HG02938 (cell line): ENCODE results near the gene DOCK4.

Source experiments
- ATAC-seq: cut with Tn5 transposase; IDR thresholded peaks from one replicate; pipeline ENCODE4 v1.9.1; 2021; ENCODE audit warnings: mild to moderate bottlenecking, moderate library complexity; ENCODE audit not compliant: unreplicated experiment

DOCK4 gene

GRCh38 chr7:112115880-112116279, 90.3 kb downstream of the DOCK4 start:
- no peak for ATAC-seq

DNA sequence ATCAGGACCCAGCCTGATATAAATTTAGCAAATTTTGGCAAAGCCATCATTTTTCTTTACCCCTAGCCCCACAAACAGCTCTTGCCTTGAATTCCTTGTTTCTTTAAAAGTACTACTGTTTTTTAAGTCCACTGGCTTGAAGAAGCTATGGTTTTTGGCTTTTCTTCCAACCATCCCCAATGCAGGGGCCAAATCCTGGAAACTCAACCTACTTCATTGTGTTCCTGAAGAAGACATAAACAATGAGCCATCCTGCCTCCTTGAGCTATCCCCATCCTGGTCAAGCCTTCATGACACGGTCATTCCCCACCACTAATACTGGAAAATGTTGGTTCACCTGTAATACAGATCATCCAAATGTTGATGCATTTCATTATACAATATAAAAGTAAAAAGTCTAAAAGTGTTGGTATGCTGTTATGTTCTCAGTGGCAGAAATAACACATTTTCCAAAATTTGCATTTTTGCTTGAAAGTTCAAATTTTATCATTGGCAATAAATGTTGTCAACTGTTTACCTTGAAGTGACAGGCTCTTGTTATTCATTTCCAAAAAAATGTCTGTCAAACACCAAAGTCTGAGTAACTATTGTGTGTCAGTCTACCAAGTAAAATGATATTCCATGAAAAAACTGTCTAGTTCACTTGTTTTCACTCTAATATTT, 92.2 kb downstream of the DOCK4 start:
- ATAC-seq = no peak

GRCh38 chr7:112112822-112113255, 93.4 kb downstream of the DOCK4 start:
- no peak for ATAC-seq

DNA sequence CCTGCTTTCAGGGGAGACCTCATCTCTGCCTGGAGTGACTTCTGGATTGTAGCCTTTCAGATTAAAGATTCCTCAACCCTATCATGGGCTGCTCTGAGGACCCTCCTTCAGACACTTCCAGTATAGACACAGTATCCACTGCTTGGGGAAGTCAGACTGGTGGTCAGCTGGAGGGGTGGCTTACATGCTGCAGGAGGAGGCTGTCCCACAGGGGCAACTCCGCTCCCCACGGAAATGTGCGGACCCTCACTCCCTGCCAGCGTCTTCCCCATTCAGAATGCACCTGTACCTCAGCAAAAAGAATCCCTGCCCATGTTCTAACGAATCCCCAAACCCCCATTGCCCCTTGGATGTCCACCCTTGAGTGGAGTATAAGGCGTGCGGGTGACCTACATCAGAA, 95.5 kb downstream of the DOCK4 start:
- ATAC-seq = no peak

DNA sequence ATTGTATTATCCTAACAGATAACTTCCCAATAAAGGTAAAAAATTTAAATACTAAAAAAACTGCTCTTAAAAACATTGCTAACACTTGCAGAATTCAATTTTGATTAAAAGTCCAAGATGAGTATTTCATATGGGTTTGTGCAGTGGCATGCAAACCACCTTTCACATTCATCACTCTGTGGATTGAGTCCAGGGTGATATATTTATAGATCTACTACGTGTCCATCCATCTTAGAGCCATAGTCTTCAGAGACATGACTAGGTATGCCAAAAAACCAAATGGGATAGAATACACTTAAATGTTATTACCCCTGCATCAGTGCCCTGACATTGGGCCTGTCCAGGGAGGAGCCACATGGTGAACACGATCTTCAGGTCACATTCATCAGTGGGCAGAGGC, 96.0 kb downstream of the DOCK4 start:
- ATAC-seq = no peak

DNA sequence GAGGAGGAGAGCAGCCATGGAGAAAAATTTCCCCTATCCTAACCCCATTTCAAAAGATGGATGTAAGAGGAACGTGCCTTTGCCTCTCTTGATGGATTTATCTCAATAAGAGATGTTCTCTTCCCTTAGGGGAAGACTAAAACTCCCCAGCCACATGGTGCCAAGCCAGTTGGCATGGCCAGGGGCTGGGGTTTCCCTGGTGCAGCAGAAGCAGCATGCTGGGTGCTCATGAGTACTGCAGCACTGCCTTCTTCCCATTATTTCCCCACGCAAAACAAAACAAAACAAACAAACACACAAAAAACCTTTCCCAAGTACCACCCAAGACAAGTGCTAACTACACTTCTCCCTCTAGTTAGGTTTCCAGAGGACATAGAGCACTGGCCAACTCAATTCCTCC, 97.2 kb downstream of the DOCK4 start:
- no peak for ATAC-seq

DNA sequence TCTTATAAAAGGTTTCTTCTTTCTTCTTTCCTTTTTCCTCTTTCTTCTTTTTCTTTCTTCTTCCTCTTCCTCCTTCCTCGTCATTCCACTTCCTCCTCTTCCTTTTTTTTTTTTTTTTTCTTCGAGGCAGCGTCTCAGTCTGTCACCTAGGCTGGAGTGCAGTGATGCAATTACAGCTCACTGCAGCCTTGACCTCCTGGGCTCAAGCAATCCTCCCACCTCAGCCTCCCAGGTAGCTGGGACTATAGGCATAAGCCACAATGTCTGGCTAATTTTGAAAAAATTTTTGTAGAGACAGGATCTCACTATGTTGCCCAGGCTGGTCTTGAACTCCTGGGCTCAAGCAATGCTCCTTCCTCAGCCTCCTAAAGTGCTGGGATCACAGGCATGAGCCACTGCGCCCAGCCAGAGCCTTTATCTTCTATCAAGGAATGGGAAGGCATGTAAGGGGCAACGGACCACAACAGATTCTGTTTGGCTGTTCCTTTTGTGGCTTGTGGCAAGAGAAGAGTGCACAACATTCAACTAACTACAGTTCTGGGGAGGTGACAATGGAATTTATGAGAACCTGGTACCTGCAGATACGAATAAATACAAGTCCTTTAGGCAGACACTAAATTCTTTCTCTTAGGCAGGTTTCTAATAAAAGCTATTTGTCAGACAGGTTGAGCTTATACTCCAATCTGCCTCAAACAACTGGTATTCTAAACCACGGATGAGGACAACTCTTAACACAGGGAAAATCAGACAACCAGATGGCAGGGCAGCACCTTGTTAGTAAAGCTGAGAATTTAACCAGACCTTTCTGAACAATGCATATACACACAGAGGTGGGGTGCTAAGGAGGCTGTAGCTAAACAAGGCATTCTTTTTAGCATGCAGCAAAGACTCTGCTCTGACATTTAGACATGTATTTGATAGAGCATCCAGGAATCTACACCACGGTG, 100.3 kb downstream of the DOCK4 start:
- no peak for ATAC-seq

- no peak for ATAC-seq
Measured at GRCh38 chr7:112104120-112104519, 102.1 kb downstream of the DOCK4 start.

DNA sequence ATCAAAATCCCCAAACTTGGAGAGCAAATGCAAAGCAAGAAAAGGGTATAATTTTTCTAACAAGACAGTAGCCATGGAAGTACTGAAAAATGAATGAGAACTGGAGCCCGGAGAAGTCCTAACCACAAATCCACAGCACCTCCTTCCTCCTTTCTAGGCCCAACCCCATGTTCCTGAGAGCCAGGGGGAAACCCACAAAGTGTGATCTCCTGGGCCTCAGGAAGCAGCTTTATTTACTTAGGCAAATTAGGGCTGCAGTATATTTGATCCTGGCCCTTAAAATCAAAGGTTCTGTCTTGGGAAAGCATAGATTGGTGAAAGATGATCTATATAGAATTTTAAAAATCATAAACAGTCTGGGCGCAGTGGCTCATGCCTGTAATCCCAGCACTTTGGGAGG, 103.0 kb downstream of the DOCK4 start:
- ATAC-seq = no peak

DNA sequence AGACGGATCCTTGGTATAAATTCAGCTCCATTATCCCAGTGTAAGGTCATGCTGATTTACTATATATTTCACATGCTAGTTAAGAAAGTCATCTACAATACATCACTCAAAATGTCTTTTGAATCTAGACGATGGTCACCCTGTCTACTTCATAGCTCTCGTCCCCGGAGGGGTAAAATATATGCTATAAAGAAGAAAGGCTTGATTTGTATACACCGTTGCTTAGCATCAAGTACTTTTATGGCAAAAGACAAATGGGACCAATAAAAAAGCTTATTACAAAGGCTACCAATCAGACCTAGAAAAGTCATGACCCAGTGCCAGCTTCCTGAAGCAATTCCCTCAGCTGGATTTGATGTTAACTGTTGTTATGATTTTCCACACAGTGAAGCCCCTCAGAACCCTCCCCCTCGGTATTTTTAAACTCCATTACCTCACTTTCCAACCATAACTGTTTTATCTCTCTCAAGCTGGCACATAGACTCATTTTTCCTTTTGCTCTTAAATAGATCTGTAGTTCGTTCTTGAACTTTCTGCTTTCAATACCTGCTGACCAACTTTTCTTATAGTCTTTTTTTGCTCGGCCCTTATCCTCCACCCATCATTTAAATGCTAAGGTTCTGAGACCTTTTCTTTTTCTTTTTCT, 104.9 kb downstream of the DOCK4 start:
- no peak for ATAC-seq

GRCh38 chr7:112097524-112097923, 108.7 kb downstream of the DOCK4 start:
- no peak for ATAC-seq

DNA sequence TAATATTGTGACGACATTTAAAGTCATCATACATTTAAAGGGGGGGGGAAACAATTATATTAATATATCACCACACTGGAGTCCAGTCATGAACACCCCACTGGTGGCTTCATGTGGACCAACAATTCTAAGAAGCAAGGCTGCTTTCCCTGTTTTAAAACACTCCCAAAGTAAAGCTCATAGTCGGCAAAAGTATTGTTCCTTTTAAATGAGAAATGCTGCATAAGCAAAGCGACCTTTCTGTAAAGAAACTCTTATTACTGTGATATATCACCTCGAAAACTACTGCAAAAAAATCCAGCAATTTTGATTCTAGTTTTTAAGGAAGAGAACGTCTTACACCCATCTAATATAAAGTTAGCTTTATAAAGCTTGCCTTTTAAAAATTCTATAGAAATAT, 112.8 kb downstream of the DOCK4 start:
- ATAC-seq = no peak

DNA sequence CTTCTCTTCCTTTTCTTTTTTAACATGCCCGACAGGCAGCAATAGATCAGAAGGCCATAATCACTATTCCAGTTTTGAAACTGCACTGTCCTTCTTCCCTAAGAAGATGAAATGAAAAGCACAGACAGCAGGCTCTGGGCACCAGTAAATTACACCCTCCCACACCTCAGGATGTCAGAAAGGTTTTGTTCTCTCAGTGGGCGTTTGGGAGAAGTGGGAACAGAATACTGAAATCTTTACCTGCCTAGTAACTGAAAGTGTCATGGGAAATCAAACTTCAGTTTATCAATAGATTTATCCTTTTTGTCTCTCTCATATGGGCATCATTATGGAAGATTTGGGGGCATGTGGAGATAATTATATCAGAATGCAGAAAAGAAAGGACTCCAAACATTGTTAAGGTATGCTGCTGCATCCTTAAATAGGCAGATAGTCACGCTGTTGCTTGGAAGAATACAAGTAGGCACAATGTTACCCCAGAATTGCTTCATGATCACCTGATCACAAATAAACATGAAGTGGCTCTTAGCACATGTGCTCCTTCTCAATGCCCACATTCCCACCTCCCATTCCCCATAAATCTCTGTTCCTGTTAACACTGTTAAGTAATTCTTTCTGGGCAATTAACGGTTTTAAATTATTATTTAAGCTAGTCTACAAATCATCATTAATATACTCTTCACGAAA, 113.3 kb downstream of the DOCK4 start:
- ATAC-seq = no peak

GRCh38 chr7:112092306-112092705, 113.9 kb downstream of the DOCK4 start:
- no peak for ATAC-seq

GRCh38 chr7:112091768-112092167, 114.4 kb downstream of the DOCK4 start:
- no peak for ATAC-seq

DNA sequence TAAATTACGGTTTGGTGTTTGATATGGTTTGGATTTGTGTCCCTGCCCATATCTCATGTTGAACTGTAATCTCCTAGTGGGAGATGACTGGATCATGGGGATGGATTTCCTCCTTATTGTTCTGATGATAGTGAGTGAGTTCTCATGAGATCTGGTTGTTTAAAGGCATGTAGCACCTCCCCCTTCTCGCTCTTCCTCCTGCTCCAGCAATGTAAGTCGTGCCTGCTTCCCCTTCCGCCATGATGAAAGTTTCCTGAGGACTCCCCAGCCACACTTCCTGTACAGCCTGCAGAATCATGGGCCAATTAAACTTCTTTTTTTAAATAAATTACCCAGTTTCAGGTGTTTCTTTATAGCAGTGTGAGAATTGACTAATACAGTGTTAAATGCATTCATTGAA, 116.6 kb downstream of the DOCK4 start:
- no peak for ATAC-seq

DNA sequence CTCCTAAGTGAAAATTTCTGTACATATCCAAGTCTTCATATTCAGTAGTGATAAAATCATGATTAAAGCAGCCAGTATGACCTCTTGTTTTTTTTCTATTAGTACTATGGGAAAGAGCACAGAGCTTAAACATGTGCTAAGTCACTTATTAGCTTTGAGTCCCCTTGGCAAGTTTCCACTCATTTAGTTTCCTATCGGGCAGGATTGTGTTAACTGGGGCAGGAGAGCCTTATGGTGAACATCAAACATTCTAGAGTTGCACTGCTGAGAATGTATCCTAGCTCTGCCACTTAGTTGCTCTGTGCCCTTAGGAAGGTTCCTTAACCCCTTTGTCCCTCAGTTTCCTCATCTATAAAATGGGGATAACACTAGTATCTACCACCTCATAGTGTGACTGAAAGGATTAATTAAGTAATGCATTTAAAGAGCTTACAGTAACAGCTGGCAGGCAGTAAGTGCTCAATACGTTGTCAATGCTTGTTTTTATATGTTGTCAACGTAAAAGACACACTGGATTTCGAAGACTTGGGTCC, 117.6 kb downstream of the DOCK4 start:
- ATAC-seq = no peak

- no peak for ATAC-seq
Measured at GRCh38 chr7:112086496-112087254, 119.5 kb downstream of the DOCK4 start.

GRCh38 chr7:112084520-112084971, 121.7 kb downstream of the DOCK4 start:
- peak; percentile 44 for ATAC-seq

DNA sequence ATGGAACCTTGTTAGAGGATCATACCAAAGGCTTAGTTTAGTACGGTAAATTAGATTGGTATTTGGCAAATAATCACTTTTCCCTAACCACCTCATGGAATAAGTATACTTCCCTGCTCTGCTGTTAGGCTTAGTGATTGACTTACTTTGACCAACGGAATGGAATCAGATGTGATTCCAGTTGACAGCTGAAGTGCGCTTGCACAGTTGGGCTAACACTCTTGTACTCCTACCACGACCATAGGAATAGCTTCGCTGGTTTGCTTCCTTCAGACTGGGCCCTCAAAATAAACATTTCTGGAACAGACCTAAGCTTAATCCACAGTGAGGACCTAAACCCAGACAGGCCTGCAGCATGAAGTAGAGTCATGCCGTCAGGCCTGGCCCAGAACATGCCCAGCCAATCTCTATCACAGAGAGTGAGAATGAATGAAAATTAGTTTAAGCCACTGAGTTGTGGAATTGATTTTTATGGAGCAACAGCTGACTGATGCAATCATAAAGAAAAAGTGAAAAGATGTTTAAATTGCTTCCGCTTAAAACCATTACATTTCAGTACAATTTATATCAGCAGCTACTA, 122.3 kb downstream of the DOCK4 start:
- ATAC-seq = no peak
